Endothelial cell of umbilical vein (primary cell): Measurements from ENCODE around the gene ABL1.

Experiments
- CTCF ChIP-seq, 2 donors: IDR thresholded peaks; 1 replicate in 1 of 2; 2 replicates in 1 of 2; pipeline ENCODE4 v1.5.1; 2011; ENCODE audit warnings: low read length in 2 of 2, mild to moderate bottlenecking in 2 of 2, moderate library complexity in 2 of 2, control low read depth in 1 of 2, inconsistent platforms in 1 of 2, low read depth in 1 of 2; ENCODE audit not compliant: insufficient read depth in 1 of 2; ENCODE audit errors: extremely low read depth in 1 of 2
- EZH2 ChIP-seq: IDR thresholded peaks from 2 replicates; pipeline ENCODE4 v1.6.1; 2012; ENCODE audit warnings: borderline replicate concordance, low read depth, mild to moderate bottlenecking, moderate library complexity, low read length, inconsistent platforms; ENCODE audit not compliant: severe bottlenecking
- FOS ChIP-seq: IDR thresholded peaks from 2 replicates; pipeline ENCODE4 v1.6.1; 2011; ENCODE audit warnings: mild to moderate bottlenecking, low read length, moderate library complexity, borderline replicate concordance; ENCODE audit not compliant: insufficient read depth
- GATA2 ChIP-seq: IDR thresholded peaks from 2 replicates; pipeline ENCODE4 v1.7.0; 2011; ENCODE audit warnings: low read depth, mild to moderate bottlenecking, moderate library complexity, mixed read lengths, low read length; ENCODE audit not compliant: insufficient read length, insufficient read depth
- MAX ChIP-seq: IDR thresholded peaks from 2 replicates; pipeline ENCODE4 v1.6.1; 2011; ENCODE audit not compliant: insufficient read depth, insufficient read length
- POLR2A ChIP-seq: IDR thresholded peaks from 2 replicates; pipeline ENCODE4 v1.6.1; 2012; ENCODE audit warnings: low read depth, mild to moderate bottlenecking, control low read depth, low read length
- POLR2AphosphoS5 ChIP-seq: IDR thresholded peaks from 2 replicates; pipeline ENCODE4 v1.6.1; 2012; ENCODE audit warnings: low read depth, mild to moderate bottlenecking, control low read depth, low read length, moderate library complexity; ENCODE audit not compliant: insufficient read depth

- TF ChIP-seq POLR2AphosphoS5 = no peak
- TF ChIP-seq GATA2 = no peak
- TF ChIP-seq POLR2A = no peak
- TF ChIP-seq CTCF (IDR thresholded peaks at IDR 0.05; ENCODE audit: extremely low read depth in 1 of 2, insufficient read depth in 1 of 2, low read depth in 1 of 2, low read length in 2 of 2) = no peak
- no peak for TF ChIP-seq MAX
- TF ChIP-seq EZH2 = no peak
- TF ChIP-seq FOS = no peak
Measured at GRCh38 chr9:130919559-130920145, 84.6 kb downstream of the ABL1 start.
